Psoas muscle (tissue), 8 donors: ENCODE results near the gene CLN5. TPM values are rescaled to one million over a fixed set of nuclear protein-coding genes. Genes with fewer than 3 reads are reported as not detected.

Experiments used
- ATAC-seq, 4 donors: fragments of 200-7000 bp; cut with Tn5 transposase; one replicate each; pipeline ENCODE4 v1.9.1; 2020; ENCODE audit warnings: moderate library complexity in 3 of 4, mild to moderate bottlenecking in 2 of 4
- DNase-seq, 2 donors: peaks; one replicate each; pipeline ENCODE4 v3.0.0-alpha.2; 2020
- H3K27ac ChIP-seq: fragments of 200-600 bp; one replicate; pipeline ENCODE4 v1.8.0; 2022
- H3K27me3 ChIP-seq, 3 donors: fragments of 200-600 bp in 1 of 3; one replicate each; pipeline versions ENCODE4 v1.6.1 to v1.8.0; 2013 to 2022; ENCODE audit warnings: low read length in 2 of 3, mild to moderate bottlenecking in 2 of 3, moderate library complexity in 1 of 3; ENCODE audit not compliant: insufficient read depth in 3 of 3
- H3K36me3 ChIP-seq, 2 donors: fragments of 200-600 bp in 1 of 2; one replicate each; pipeline versions ENCODE4 v1.6.1 to v1.8.0; 2013 to 2022; ENCODE audit warnings: low read depth in 1 of 2, mild to moderate bottlenecking in 1 of 2, moderate library complexity in 1 of 2; ENCODE audit not compliant: insufficient read depth in 1 of 2
- H3K4me1 ChIP-seq: fragments of 200-600 bp; one replicate; pipeline ENCODE4 v1.8.0; 2022
- H3K4me3 ChIP-seq: fragments of 200-600 bp; one replicate; pipeline ENCODE4 v1.8.0; 2022; ENCODE audit warnings: mild to moderate bottlenecking
- H3K9me3 ChIP-seq: fragments of 200-600 bp; one replicate; pipeline ENCODE4 v1.8.0; 2022
- WGBS, 3 donors: extraction: QIAGEN DNeasy Blood & Tissue Kit; methylation state at CpG; one replicate each; pipeline versions ENCODE4 v1.1.6 to v1.1.7; 2013; 5-methylcytosine and 5-hydroxymethylcytosine counted together
- intact Hi-C, 2 donors: fragments of 100-400 bp; cut with DNase I; formaldehyde crosslinking; loops; one replicate each; pipeline versions ENCODE4 v1.11.0 to v1.14.2; 2022
- polyA plus RNA-seq, 3 donors: library from polyadenylated mRNA; stranded (reverse); fragments of 200-250 nt; gene quantifications; one replicate each; pipeline ENCODE4 v1.2.3, GENCODE V29; 2013
- total RNA-seq, 4 donors: library from RNA; stranded (reverse); fragmentation: NEBNext Ultra II Directional in 2 of 4; extraction: Animal tissue kit (Norgen Biotek cat#: 25700) in 2 of 4; gene quantifications; one replicate each; pipeline versions ENCODE4 v1.2.1 to v1.2.4, GENCODE V29; 2021 to 2023
- TF ChIP-seq, protein P1 (sequence below): fragments of 200-600 bp; IDR thresholded peaks from one replicate; pipeline ENCODE4 v1.8.0; 2022; ENCODE audit warnings: antibody characterized with exemption
- donor health status: healthy with polysubstance abuse.
- donor health status: DM: no; HTN: no; CAD: no; lungs with moderate emphysema.
- donor health status: Bipolar disorder and iron deficiency.
- donor health status: healthy.
- donor health status: DM: yes; HTN: yes; CAD: no.
- donor health status: DM: no; HTN: no; CAD: no.
- donor health status: DM: no; HTN: no; CAD: no.
- donor health status: DM: yes; HTN: yes; CAD: no.

CLN5 gene
- total and polyA plus RNA-seq, 7 donors, result 4.9 to 10.6 (median 8.9) TPM

DNA sequence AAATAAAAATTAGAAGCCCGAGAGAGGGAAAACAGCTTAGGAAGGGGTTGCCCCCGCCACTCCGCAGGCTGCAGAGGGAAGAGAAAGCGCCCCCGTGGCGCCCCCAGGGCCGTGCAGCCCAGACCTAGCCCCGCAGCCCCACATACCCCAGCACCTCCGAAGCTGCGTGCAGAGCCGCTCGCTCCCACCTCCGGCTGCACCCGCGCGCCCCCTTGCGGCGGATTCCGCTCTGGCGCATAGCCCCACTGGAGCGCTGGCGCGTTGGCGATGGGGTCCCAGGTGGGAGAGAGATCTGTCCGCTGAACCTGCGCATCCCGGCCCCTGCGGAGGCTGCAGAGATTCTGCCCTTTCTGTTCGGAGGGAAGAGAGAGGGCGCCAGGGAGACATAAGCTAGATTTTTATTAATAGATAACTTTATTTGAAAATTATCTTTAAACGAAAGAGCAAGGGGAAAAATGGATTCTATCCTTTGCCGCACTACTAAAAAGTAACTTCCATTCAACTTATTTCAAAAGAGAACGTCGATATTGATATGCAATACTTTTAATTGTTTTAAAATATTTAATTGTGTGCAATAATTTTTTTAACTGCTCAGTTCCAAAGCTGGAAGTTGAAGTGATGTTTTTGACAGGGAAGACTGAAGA, 11.7 kb upstream of the CLN5 start:
- Histone ChIP-seq H3K9me3 (no peaks in the 10 kb centered on the region), H3K4me1 (peaks cover 4% of the 10 kb centered on the region), H3K4me3 (peak overlapping the region; percentile 58), H3K27ac (no peak overlapping the region), H3K36me3 (no peaks in the 10 kb centered on the region), H3K27me3 (peaks cover 0 to 5% (median 0%) of the 10 kb centered on the region in 3 donors)
- TF ChIP-seq, protein P1, sequence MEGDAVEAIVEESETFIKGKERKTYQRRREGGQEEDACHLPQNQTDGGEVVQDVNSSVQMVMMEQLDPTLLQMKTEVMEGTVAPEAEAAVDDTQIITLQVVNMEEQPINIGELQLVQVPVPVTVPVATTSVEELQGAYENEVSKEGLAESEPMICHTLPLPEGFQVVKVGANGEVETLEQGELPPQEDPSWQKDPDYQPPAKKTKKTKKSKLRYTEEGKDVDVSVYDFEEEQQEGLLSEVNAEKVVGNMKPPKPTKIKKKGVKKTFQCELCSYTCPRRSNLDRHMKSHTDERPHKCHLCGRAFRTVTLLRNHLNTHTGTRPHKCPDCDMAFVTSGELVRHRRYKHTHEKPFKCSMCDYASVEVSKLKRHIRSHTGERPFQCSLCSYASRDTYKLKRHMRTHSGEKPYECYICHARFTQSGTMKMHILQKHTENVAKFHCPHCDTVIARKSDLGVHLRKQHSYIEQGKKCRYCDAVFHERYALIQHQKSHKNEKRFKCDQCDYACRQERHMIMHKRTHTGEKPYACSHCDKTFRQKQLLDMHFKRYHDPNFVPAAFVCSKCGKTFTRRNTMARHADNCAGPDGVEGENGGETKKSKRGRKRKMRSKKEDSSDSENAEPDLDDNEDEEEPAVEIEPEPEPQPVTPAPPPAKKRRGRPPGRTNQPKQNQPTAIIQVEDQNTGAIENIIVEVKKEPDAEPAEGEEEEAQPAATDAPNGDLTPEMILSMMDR, result peak; percentile 94
- WGBS, 3 donors, result 5 to 7% (median 7%) methylated on average over 34 of the region's 34 CpGs
- intact Hi-C loops, result loop anchor here in 1 of 2 donors (5.0 to 10.0 kb wide), 2 partner anchors 1108 to 1285 kb away; no protein-coding TSS in a partner anchor
- peak; percentile 82 to 98 (median 94) for ATAC-seq
- peak; percentile 79 to 89 for DNase-seq

DNA sequence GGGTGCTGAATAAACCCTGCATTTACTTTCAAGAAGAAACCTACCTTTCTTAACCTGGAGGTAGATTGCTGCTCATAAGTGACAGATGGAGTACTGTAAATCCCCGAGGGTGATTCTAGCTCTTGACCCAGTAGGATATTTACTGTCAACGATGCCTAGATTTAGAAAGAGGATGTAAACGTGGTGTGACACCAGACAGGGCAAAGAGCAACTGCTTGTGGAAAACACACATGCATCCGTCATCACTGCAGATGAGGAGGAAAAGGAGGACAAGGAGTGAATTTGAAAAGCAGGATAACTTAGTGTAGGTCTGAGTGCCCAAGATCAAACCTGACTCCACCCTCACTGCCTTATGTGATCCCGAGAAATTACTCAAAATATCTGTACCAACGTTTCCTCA, 9.8 kb upstream of the CLN5 start:
- ATAC-seq, result no peak

DNA sequence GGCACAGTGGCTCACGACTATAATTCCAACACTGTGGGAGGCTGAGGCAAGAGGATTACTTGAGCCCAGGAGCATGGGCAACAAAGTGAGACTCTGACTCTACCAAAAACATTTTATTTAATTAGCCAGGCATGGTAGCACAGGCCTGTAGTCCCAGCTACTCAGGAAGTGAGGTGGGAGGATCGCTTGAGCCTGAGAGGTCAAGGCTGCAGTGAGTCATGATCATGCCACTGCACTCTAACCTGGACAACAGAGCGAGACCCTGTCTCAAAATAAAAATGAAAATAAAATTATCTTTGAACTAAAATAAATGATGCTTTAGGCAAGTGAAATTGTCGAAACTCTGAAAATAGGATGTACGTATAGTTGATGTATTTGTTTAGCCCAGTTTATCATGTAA, 8.2 kb upstream of the CLN5 start:
- H3K36me3 ChIP-seq, result no peaks in the 10 kb centered on the region
- TF ChIP-seq, protein P1, result no peak
- ATAC-seq, result no peak
- H3K4me3 ChIP-seq, result no peak overlapping the region
- H3K27me3 ChIP-seq, result peaks cover 0 to 5% (median 0%) of the 10 kb centered on the region in 3 donors
- DNase-seq, result no peak
- 72 to 79% (median 76%) methylated on average over 5 of the region's 5 CpGs for WGBS, 3 donors
- intact Hi-C loops, result loop anchor here in 1 of 2 donors (5.0 to 10.0 kb wide), 2 partner anchors 1111 to 1289 kb away; no protein-coding TSS in a partner anchor
- no peaks in the 10 kb centered on the region for H3K9me3 ChIP-seq
- no peak overlapping the region for H3K27ac ChIP-seq
- no peaks in the 10 kb centered on the region for H3K4me1 ChIP-seq

More for the DNA sequence above, 9.8 kb upstream of the CLN5 start:
- no peak overlapping the region for H3K27ac ChIP-seq
- WGBS, 3 donors, result 62 to 72% (median 67%) methylated on average over 6 of the region's 6 CpGs
- H3K27me3 ChIP-seq, result peaks cover 0 to 5% (median 0%) of the 10 kb centered on the region in 3 donors
- no peaks in the 10 kb centered on the region for H3K4me1 ChIP-seq
- no peaks in the 10 kb centered on the region for H3K36me3 ChIP-seq
- intact Hi-C loops, result loop anchor here in 1 of 2 donors (5.0 to 10.0 kb wide), 2 partner anchors 1110 to 1287 kb away; no protein-coding TSS in a partner anchor
- no peak overlapping the region for H3K4me3 ChIP-seq
- DNase-seq, result no peak
- TF ChIP-seq, protein P1, result no peak
- no peaks in the 10 kb centered on the region for H3K9me3 ChIP-seq

DNA sequence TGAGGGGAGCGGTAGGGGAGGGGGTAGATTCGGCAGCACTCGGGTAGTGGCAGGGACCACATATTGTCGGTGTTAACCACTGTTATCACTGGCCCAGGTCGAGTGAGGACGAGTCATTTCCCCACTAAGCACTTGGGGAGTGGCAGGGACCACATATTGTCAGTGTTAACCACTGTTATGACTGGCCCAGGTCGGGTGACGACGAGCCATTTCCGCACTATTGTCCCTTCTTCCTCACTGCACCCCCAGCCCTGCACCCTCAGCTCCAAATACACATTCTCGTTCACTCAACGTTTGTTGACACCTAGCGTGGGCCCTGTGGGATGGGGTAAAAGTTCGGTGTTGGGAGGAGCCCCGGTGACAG, 467 bp upstream of the CLN5 start:
- TF ChIP-seq, protein P1, result no peak
- H3K36me3 ChIP-seq, result peaks cover 0 to 16% of the 10 kb centered on the region in 2 donors
- peaks cover 11% of the 10 kb centered on the region for H3K4me1 ChIP-seq
- intact Hi-C loops, result loop anchor here in 1 of 2 donors (5.0 kb wide), 1 partner anchor 36 kb away; the partner anchor contains the start of gene FBXL3
- ATAC-seq (peak; percentile 6 to 23 (median 19)), DNase-seq (peak; percentile 48 to 67)
- peak overlapping the region; percentile 86 for H3K4me3 ChIP-seq
- H3K27me3 ChIP-seq, result no peaks in the 10 kb centered on the region
- WGBS, 3 donors, result 34 to 40% (median 39%) methylated on average over 15 of the region's 15 CpGs
- H3K27ac ChIP-seq, result peak overlapping the region; percentile 91
- no peaks in the 10 kb centered on the region for H3K9me3 ChIP-seq
